Stimulated activated CD8-positive, alpha-beta memory T cell treated with anti-CD3 and anti-CD28 coated beads, Interleukin-15, amount 100 ng/mL, for 4 hours (primary cell): ENCODE measurements around the gene SPDYE18.
"Not testable (repeated sequence)": the region's sequence is repeated elsewhere in the genome, so short reads cannot be mapped to it uniquely, and the experiment has no call there.

Experiments
- DNase-seq, 2 donors: peaks; one replicate each; pipeline ENCODE4 v3.0.0-alpha.2; 2020; ENCODE audit warnings: low read depth in 2 of 2

SPDYE18 gene, protein sequence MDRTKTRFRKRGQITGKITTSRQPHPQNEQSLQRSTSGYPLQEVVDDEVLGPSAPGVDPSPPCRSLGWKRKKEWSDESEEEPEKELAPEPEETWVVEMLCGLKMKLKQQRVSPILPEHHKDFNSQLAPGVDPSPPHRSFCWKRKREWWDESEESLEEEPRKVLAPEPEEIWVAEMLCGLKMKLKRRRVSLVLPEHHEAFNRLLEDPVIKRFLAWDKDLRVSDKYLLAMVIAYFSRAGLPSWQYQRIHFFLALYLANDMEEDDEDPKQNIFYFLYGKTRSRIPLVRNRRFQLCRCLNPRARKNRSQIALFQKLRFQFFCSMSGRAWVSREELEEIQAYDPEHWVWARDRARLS

DNA sequence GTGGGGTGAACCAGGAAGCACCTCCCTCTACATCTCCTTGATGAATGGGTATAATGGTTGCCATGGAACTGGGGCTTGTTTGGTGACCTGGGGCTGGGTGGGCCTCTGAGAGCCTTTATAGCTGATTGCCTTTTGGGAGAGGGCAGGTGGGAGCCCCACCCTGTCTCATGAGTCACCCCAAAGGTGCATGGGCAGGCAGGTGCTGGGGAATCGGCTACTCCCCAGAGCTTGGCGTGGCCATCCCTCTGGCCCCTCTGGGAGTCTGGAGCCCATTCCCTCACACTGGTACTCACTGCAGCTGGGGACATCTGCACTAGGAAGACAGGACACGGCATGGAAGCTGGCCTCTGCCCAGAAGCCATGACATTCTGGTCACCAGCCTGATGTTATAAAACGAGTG lies at the start of gene SPDYE18:
SPDYE18 (minus strand) TSS at position 2 of the 400 bp plus-strand sequence. CDS start 2,046 bp downstream, outside the sequence.
- DNase-seq, result not testable (repeated sequence)

DNA sequence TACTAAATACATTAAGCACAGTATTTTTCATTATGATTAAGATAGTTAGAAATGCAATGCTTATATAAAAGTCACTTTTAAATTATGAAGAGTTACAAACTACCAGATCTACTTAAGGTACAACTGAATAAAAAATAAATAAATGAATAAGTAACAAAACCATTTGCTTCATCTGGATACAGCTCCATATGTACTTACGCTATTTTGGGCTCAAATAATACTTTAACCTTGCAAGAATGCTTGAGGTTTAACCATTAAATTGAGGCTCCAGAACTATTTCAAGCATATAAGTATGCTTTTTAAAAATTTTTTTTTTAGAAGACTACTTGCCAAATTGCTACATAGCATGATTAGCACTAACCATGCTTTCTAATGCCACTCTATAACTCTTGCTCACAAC lies 46.0 kb upstream of the SPDYE18 start:
- DNase-seq, result not testable (repeated sequence)

DNA sequence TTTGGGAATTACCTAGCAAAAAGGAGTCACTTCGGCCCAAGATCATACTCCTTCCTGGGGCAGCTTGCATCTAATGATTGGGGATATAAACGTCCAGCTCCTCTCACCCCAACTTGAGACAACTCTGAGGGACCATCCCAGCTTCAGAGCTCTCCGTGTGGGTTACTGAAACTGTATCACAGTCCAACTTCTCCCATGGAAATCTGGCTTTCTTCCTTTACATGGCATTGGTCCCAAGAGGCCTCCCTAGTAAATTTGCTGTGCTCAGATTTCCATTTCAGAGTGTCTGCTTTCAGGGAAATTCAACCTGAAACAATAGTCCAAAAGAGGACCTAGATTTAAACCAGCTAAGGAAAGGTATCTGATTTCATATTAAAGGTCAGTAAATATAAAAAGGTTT lies 45.3 kb upstream of the SPDYE18 start:
- DNase-seq, result not testable (repeated sequence)

DNA sequence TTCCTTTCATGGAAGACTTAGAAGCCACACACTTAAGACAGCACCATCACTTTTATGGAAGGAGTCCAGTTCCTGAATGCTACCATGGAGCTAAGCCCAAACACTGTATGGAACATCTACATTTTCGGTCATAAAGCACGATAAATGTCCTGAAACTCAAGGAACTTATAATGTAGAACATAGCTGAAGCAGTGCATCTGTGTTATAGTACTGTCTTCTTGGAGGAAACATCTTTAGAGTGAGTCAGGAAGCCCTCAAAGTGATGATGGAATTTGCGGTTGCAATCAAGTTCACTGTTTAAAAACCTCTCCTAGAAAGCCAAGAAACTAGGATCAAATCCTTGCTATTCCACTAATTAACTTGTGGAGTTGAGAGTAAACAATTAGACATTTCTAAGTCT lies 43.5 kb upstream of the SPDYE18 start:
- DNase-seq, result not testable (repeated sequence)

DNA sequence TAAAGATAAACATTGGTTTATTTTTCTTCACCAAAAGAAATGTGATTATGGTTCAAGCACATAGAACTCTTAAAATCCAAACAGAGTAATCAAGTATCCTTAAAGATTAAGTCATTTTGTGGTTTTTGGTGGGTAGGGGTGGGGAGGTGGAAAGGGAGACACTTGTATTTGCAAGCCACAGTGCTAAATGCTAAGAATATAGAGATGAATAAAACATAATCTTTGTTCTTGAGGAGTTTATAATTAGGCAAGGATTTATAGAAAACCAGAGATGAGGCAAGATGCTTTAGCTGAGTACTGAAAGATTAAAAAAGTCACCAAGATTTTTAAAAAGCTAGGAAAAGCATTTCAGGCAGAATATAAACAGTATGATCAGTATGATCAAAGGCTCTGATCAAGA lies 40.3 kb upstream of the SPDYE18 start:
- DNase-seq, result not testable (repeated sequence)

DNA sequence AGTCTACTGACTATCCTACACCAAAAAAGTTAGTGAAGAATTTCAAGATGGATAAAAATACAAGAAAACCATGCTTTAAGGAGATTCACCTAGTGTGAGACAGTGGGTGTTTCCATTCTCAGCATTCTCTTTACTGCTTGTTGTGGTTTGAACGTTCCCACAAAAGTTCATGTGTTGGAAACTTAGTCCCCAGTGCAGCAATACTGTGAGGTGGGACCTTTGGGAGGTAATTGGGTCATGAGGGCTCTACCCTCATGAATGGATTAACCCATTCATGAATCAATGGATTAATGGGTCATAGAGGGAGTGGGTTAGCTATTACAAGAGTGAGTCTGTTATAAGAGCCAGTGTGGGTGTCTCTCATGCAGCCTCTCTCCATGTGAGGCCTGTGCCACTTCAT lies 38.8 kb upstream of the SPDYE18 start:
- DNase-seq, result not testable (repeated sequence)

DNA sequence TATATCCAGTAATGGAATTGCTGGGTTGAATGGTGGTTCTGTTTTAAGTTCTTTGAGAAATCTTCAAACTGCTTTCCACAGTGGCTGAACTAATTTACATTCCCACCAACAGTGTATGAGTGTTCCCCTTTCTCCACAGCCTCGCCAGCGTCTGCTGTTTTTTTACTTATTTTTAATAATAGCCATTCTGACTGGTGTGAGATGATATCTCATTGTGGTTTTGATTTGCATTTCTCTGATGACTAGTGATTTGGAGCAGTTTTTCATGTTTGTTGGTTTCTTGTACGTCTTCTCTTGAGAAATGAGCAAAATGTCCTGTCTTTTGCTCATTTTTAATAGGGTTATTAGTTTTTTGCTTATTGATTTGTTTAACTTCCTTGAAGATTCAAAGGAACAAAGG lies 38.1 kb upstream of the SPDYE18 start:
- DNase-seq, result not testable (repeated sequence)

DNA sequence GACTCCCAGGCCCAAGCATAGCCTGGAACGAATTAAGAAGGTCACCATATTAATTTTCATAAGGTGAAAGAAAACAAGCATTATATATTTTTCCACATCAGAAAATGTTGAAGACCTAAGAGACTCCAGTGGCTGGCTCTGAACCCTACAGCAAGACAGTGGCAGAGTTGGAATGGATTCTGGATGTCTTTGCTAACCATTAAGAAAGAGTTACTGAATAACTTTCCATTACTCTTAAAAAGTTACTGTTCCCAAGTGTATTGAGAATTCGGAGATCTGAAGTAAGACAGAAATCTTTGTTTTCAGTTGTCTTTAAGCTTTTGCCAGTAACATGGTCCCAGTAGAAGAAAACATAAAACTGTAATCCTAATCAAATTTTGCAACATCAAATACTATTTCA lies 29.9 kb upstream of the SPDYE18 start:
- not testable (repeated sequence) for DNase-seq

DNA sequence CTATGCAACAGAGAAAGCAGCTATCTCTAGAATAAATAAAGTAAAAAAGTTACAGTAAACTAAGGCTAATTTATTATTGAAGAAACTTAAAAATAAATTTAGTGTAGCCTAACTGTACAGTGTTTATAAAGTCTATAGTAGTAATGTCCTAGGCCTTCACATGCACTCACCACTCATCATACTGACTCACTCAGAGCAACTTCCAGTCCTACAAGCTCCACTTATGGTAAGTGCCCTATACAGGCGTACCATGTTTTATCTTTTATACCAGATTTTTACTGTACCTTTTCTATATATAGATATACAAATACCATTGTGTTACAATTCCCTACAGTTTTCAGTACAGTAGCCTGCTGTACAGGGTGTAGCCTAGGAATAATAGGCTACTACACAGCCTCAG lies 19.8 kb upstream of the SPDYE18 start:
- DNase-seq, result not testable (repeated sequence)

DNA sequence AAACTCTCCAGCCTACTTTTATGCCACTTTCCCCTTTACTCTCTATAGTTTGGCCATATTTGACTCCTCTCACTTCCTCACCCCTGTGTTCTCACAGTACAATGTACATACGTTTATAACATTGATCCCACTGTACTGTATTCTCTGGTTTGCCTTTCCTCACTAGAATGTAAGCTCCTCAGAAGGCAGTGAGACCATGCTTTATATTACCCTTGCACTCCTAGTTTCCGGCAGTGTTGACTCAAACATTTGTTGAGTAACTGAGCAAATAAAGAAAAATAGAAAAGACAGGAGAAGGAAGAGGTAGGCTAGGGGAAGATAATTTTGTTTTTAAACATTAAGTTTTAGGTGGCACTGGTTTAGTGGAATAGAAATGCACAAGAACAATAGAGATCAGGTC lies 17.9 kb upstream of the SPDYE18 start:
- DNase-seq, result not testable (repeated sequence)

DNA sequence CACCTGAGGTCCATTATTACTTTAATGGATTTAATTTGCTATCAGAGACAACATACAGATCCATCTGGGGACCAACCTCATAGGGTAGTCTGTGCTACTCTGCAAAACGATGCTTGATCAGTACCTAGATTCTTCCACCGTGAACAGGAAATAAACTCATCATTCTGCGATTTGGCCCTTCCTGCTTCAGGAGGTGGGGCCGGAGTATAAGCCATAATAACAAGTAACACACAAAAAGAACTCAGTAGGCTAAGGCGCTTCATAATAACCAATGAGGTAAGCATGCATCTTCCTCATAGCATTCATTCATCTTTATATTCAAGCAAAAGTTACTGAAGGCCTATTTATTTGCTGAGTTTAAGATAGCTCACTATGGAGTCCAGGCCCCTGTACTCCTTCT lies 17.3 kb upstream of the SPDYE18 start:
- not testable (repeated sequence) for DNase-seq

DNA sequence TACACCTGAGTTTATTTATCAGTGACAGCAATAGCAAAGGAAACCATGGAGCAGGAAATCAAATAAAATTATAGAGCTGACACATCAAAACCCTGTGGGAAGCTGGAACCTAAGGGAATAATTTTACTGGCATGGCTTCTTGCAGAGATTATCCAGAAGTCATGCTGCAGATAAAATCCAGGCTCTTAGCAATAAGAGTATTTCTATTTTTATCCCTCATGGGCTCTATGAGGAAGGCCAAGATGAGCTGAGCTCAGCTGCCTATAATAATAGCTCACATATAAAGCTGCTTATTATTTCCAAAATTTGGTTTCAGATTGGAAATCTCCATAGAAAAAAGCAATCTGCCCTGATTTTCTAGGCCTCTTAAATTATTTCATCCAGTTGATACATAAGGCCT lies 16.8 kb upstream of the SPDYE18 start:
- not testable (repeated sequence) for DNase-seq

DNA sequence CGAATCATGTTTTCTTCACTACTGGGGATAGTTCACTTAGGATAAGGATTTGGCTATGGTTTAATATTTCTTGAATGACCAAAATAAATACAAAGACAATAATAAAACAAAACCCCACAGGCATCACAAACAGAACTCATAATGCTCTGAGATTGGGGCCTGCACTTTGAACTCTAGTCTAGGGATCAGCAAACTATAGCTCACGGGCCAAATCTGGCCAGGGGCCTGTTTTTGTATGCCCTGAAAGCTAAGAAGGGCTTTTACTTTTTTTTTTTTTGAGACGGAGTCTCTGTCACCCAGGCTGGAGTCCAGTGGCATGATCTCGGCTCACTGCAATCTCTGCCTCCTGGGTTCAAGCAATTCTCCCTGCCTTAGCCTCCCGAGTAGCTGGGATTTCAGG lies 14.7 kb upstream of the SPDYE18 start:
- DNase-seq, result not testable (repeated sequence)

DNA sequence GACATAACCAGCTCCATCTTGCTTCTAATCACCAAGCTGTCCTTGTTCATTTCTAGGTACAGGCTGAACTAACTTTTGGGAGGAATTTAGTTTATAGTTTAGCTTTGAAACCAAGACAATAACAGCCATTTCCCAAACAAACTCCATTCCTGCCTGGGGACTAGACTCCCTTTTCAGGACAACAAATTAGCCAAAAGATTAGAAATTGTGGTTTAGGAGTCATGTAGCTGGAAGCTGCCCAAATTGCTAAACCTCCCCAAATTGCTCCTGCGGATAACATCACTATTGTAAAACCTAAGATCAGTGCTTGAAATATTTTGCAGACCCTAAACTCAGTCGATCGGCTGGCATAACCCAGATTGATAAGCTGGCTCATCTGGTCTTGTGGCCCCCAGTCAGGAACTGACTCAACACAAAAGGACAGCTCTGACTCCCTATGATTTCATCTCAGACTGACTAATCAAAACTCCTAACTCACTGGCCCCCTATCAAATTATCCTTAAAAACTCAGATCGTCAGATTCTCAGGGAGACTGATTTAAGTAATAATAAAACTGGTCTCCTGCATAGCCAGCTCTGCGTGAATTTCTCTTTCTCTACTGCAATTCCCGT lies 12.5 kb upstream of the SPDYE18 start:
- DNase-seq, result not testable (repeated sequence)

DNA sequence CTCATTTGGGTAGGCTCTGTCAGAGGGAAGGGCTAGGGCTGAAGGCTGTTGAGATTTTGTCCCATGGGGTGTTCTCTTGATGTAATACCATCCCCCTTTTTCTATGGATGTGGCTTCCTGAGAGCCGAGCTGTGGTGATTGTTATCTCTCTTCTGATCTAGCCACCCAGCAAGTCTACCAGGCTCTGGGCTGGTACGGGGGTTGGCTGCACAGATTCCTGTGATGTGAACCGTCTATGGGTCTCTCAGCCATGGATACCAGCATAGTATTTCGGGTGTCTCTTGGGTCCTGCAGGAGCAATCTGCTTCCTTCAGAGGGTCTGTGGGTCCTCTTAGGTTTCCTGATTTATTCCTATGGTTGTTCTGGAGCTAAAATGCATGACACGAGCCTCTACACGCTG lies 8.8 kb upstream of the SPDYE18 start:
- not testable (repeated sequence) for DNase-seq

DNA sequence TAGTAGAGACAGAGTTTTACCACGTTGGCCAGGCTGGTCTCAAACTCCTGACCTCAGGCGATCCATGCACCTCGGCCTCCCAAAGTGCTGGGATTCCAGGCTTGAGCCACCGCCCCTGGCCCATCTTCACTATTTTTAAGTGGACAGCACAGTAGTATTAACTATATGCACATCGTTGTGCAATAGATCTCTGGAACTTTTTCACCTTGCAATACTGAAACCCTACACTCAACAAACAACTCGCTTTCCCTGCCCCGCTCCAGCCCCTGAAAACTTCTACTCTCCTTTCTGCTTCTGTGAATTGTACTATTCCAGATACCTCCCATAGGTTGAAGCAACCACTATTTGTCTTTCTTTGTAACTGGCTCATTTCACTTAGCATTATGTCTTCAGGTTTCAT lies 3.5 kb upstream of the SPDYE18 start:
- DNase-seq, result not testable (repeated sequence)

DNA sequence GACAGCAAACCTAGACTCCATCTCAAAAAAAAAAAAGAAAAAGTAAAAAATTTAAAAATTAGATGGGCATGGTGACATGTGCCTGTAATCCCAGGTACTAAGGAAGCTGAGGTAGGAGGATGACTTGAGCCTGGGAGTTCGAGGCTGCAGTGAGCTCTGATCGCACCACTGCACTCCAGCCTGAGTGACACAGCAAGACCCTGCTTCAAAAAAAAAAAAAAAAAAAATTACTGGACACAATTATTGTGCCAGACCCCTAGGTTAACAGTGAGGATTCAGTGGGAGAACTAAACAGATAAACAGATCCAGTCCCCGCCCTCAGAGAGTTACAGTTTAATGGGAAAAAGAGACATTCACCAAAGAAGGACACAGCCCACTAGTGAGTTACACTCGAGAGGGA lies 1.4 kb upstream of the SPDYE18 start:
- not testable (repeated sequence) for DNase-seq

DNA sequence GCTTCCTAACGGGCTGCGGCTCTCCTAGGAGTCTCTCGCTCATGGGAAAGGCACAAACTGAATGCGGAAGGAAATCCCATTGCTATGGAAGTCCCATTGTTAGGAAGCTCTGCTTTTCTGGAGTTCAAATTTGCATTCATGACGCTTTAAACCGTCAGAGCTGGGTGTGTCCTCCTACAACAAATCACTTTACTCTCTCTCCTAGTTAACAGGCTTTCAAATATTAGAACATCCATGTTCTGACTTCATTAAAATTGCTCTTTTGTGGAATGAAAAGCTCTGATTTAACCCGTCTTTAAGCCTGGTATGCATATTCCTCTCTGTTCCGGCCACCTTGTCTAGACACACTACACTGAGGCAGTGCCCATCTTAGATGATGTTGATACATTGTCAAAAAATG lies 30.1 kb downstream of the SPDYE18 start, which contains the start of gene SPDYE17:
SPDYE17 (minus strand) TSS at position 101 of the 400 bp plus-strand sequence. CDS start 1,791 bp downstream, outside the sequence.
- not testable (repeated sequence) for DNase-seq

DNA sequence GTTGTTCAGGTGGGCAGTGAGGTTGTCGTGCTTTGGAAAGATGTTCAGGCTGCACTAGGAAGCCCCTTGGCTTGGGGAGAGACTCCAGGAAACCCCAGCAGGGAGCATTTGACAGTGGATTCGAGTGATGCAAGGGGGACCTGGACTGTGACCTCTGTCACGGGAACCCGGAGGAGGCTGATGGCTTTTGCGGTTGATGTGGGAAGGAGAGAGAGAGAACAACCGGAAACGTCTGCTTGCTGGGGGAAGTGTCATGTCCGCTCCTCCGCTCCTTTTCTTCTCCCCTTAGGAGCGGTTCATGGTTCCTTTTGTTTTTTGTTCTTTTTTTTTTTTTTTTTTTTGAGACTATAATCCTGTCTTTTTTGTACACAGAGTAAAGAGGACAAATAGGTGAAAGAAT lies 36.0 kb downstream of the SPDYE18 start:
- DNase-seq, result not testable (repeated sequence)

DNA sequence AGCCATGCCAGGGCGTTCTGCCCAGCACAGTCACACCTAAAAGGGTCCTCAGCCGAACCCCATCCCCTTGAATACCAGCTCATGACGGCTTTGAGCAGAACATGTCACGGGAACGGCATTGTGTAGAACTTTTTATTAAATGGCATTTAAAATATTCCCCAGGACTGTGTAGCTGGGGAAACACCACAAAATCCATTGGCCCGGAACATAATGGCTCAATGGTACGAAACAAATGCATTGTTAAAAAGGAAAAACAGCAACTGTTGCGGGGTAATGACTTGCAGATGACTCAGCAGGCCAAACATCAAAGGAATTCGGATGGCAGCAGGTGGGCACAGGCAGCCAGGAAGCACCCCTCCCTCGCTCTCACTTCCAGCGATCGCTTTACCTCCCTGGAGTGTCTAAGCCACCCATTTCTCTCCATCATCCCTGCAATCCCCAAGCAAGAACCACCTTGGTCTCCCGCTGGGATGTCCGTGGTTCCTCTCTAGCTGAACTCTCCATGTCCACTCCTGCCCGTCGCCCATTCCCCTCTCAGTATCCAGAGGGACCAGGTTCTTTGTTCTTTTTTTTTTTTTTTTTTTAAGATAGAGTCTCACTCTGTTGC lies 52.2 kb downstream of the SPDYE18 start:
- not testable (repeated sequence) for DNase-seq

DNA sequence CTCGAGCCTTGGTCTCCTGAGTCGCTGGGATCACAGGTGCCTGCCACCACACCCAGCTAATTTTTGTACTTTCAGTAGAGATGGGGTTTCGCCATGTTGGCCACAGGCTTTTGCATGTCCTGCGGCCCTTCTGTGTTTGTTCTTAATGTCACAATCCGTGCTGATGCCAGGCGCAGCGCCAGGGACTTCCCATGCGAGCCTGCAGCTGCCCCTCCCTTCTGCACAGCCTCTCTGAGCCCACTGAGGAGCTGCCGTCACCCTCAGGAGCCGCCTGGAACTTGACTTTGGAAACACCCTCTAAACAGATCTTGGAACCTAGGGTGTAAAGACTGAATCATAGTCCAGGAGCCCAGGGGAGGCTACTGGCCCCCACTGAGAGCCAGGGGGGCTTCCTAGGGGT lies 54.4 kb downstream of the SPDYE18 start:
- not testable (repeated sequence) for DNase-seq
